Natural killer cell treated with Interleukin-12 subunit alpha and Interleukin-12 subunit beta and Interleukin-15 and Interleukin-18, amount 100 ng/mL, for 72 hours (primary cell): ENCODE measurements around the gene WHRN. TPM values are rescaled to one million over a fixed set of nuclear protein-coding genes. Genes with fewer than 3 reads are reported as not detected.

Experiments
- ATAC-seq, 2 donors: fragments of 150-1000 bp; cut with Tn5 transposase in 1 of 2; sonication (Bioruptor Pico), chemical (Tn5 transposase) in 1 of 2; 2 replicates each; pipeline ENCODE4 v1.10.0; 2021
- DNase-seq: peaks from one replicate; pipeline ENCODE4 v3.0.0; 2022; ENCODE audit warnings: low spot score
- H3K27ac Mint-ChIP-seq, 2 donors: 1 replicate in 1 of 2; 2 replicates in 1 of 2; pipeline ENCODE4 v1.8.0; 2022; ENCODE audit warnings: mixed read lengths in 2 of 2, mild to moderate bottlenecking in 1 of 2, moderate library complexity in 1 of 2
- H3K27me3 Mint-ChIP-seq, 2 donors: 1 replicate in 1 of 2; 2 replicates in 1 of 2; pipeline ENCODE4 v1.8.0; 2022; ENCODE audit warnings: mixed read lengths in 2 of 2
- H3K36me3 Mint-ChIP-seq: one replicate; pipeline ENCODE4 v1.8.0; 2022; ENCODE audit warnings: mixed read lengths
- H3K4me1 Mint-ChIP-seq, 2 donors: 1 replicate in 1 of 2; 2 replicates in 1 of 2; pipeline ENCODE4 v1.8.0; 2022; ENCODE audit warnings: low read depth in 2 of 2, mixed read lengths in 2 of 2, mild to moderate bottlenecking in 1 of 2
- H3K4me3 Mint-ChIP-seq: one replicate; pipeline ENCODE4 v1.8.0; 2022; ENCODE audit warnings: mixed read lengths
- H3K9me3 Mint-ChIP-seq: 2 replicates; pipeline ENCODE4 v1.8.0; 2022; ENCODE audit warnings: mixed read lengths
- total RNA-seq, 2 donors: library from RNA; stranded (reverse); gene quantifications; one replicate each; pipeline ENCODE4 v1.2.3, GENCODE V29; 2022

Gene WHRN
- total RNA-seq, 2 donors from 2014 or later, result 1.1 to 2.4 TPM

DNA sequence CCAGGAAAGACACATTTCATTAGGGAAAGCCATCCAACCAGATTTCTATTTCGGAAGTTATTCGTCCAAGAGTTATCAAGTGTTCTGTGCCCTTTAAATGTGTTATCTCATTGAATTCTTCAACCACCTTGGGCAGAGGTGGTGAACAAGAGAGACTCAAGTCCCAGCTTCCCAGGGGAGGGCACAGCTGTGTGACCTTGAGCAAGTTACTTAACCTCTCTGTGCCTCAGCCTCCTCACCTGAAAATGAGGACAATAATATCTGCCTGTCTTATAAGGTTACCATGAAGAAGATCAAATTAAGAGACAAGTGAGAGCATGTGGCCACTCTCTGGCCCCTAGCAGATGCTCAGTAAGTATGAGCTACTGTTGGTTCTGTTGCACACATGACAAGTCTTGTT is 37.4 kb downstream of the WHRN start:
- Mint-ChIP-seq H3K36me3 (no peaks in the 10 kb centered on the region), H3K27ac (no peak overlapping the region), H3K4me1 (no peaks in the 10 kb centered on the region), H3K4me3 (no peak overlapping the region), H3K9me3 (no peaks in the 10 kb centered on the region), H3K27me3 (no peaks in the 10 kb centered on the region)
- no peak for DNase-seq
- no peak for ATAC-seq

DNA sequence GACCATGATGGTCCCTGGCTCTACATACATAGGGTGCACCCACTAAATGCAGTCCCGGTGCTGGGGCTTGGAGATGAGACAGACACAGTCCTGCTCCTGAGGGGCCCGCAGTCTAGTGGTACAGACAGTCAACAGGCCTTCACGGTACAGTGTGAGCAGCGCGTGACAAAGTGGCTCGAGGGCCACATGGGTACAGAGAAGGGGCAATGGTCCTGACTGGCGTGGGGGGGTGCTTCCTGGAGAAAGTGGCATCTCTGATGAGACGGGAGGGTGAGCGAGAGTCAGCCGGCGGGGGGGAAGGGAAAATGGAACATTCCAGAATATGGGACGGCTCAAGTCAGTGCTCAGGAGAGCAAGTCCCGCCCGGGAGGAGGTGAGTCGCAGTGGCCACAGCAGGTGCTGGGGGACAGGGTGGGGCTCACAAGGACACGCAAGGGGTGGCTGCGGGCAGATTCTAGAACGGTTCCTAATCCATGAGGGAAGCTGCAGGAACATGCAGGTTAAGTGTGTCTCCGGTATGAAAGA is 38.0 kb downstream of the WHRN start:
- H3K4me3 Mint-ChIP-seq, result no peak overlapping the region
- no peak overlapping the region for H3K27ac Mint-ChIP-seq
- no peaks in the 10 kb centered on the region for H3K9me3 Mint-ChIP-seq
- DNase-seq, result no peak
- no peaks in the 10 kb centered on the region for H3K36me3 Mint-ChIP-seq
- no peak for ATAC-seq
- H3K4me1 Mint-ChIP-seq, result no peaks in the 10 kb centered on the region
- no peaks in the 10 kb centered on the region for H3K27me3 Mint-ChIP-seq

DNA sequence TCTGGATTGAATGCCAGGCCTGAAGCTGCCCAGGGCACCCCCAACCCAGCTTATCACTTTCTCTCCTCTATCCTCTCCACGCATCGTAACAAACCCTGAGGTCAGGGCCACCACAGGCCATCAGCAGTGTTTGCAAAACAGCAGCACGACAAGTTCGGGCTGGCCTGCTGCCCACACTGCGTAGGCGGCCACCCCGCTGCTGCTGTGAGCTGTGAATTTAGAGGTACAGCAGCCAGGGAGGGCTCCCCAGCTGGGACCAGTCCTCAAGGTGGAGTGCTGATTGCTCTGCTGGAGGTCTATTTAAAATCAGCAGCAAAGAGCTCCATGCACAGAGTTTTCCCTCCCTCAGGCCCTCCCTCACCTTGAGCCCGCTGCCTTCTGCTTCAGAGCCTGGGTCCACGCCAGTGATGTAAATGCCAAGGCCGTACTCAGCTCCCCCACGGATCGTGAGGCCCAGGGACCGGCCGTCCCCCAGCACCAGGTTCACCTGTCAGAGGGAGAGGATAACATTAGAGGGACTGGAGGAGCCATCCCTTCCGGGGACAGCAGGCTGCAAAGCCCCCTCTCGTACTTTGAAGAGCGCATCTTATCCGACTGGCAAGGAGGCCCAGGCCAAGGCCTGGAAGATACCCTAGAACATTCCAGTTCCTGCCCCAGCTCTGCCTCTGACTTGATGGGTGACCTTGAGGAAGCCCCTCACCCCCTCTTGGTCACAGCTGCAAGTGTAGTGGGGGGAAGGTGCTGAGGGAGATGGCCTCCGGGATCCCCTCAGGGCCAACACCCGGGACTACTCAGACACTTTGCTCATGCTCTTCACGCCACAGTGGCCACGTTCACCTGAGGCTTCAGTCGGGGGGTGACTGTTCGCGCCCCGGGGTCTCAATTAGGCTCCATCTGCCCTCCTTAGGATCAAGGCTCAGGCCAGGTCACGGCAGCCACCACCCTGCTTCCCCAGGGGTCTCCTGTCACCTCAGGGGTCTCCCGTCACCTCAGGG is 39.1 kb downstream of the WHRN start:
- no peak overlapping the region for H3K4me3 Mint-ChIP-seq
- ATAC-seq (no peak), DNase-seq (no peak)
- H3K9me3 Mint-ChIP-seq, result no peaks in the 10 kb centered on the region
- no peak overlapping the region for H3K27ac Mint-ChIP-seq
- H3K36me3 Mint-ChIP-seq, result no peaks in the 10 kb centered on the region
- H3K27me3 Mint-ChIP-seq, result no peaks in the 10 kb centered on the region
- no peaks in the 10 kb centered on the region for H3K4me1 Mint-ChIP-seq

DNA sequence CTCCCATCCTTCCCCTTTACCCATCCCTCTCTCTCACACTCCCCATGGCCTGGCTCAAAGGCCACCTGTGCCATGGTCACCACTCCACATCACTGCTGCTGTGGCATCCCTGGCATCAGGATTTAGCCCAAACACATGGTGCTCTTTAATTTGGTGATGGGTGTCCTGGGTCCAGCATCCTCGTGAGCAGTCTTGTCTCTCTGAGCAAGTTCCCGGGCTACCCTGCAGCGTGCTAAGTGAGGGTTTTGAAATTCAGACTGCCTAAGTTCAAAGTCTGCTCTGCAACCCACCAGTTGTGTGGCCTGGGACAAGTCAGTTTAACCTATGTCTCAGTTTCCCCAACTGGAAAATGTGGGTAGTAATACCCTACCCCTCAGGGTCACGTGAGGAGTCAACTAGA is 39.9 kb downstream of the WHRN start:
- ATAC-seq (no peak), DNase-seq (no peak)
- no peak overlapping the region for H3K4me3 Mint-ChIP-seq
- no peaks in the 10 kb centered on the region for H3K9me3 Mint-ChIP-seq
- no peaks in the 10 kb centered on the region for H3K27me3 Mint-ChIP-seq
- no peaks in the 10 kb centered on the region for H3K36me3 Mint-ChIP-seq
- H3K4me1 Mint-ChIP-seq, result no peaks in the 10 kb centered on the region
- no peak overlapping the region for H3K27ac Mint-ChIP-seq

DNA sequence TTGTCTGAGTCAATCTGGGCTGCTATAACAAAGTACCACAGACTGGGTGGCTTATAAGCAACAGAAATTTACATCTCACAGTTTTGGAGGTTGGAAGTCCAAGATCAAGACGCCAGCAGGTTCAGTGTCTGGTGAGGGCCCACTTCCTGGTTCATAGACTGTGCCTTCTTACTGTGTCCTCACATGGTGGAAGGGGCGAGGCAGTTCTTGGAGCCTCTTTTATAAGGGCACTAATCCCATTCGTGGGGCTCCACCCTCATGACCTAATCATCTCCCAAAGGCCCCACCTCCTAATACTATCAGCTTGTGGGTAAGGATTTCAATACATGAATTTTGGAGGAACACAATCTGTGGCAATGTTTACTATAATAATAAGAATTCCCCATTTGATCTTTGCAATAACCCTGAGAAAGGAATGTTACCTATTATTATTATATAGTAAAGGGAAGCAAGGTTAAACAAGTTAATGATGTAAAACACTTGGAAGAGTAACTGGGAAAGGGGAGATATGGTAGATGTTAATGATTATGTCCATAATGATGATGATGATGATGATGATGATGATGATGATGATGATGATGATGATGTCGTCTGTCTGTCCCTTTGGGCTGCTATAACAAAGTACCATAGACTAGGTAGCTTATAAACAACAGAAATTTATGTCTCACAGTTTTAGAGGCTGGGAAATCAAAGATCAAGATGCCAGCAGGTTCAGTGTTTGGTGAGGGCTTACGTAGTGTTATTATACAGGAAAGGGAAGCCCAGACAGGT is 40.8 kb downstream of the WHRN start:
- DNase-seq (no peak), ATAC-seq (no peak)
- no peaks in the 10 kb centered on the region for H3K27me3 Mint-ChIP-seq
- no peaks in the 10 kb centered on the region for H3K4me1 Mint-ChIP-seq
- H3K9me3 Mint-ChIP-seq, result no peaks in the 10 kb centered on the region
- H3K27ac Mint-ChIP-seq, result no peak overlapping the region
- H3K36me3 Mint-ChIP-seq, result no peaks in the 10 kb centered on the region
- H3K4me3 Mint-ChIP-seq, result no peak overlapping the region

DNA sequence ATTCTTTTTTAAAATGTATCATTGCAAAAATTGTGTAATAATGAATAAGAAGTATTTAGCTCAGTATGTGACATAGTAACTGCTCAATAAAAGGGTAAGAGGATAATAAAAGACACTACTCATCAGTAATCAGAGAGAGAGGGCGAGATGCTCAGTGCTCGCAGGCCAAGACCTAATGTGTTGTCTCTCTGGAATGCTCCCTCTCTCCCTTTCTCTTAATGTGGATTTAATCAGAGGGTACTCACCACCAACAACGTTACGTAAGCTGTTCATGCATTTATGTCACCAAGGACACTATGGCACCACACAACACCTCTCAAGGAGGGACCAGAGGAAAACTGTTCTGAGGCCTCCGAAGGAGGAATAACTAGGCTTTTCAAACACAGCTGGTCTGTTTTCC is 42.5 kb downstream of the WHRN start:
- Mint-ChIP-seq H3K27ac (no peak overlapping the region), H3K9me3 (no peaks in the 10 kb centered on the region), H3K4me3 (no peak overlapping the region), H3K36me3 (no peaks in the 10 kb centered on the region), H3K27me3 (no peaks in the 10 kb centered on the region), H3K4me1 (no peaks in the 10 kb centered on the region)
- ATAC-seq, result no peak
- DNase-seq, result no peak

DNA sequence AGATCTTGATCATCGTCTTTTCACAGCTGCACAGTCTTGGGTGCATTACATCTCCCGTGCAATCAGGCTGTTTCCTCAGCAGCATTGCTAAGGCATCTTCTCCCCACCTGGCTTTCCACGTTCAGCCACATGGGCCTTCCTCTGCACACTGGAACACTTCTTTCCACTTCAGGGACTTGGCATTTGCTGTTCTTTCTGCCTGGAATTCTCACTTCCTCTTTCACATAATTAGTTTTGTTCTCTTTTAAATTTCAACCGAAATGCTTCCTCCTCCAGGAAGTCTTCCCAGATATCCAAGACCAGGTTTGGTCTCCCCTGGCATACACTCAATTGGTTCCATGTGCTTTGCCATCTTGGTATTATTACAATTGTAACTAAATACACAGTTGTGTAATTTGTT is 43.8 kb downstream of the WHRN start:
- Mint-ChIP-seq H3K9me3 (no peaks in the 10 kb centered on the region), H3K4me3 (no peak overlapping the region), H3K27ac (no peak overlapping the region), H3K27me3 (no peaks in the 10 kb centered on the region), H3K4me1 (no peaks in the 10 kb centered on the region), H3K36me3 (no peaks in the 10 kb centered on the region)
- no peak for ATAC-seq
- no peak for DNase-seq

DNA sequence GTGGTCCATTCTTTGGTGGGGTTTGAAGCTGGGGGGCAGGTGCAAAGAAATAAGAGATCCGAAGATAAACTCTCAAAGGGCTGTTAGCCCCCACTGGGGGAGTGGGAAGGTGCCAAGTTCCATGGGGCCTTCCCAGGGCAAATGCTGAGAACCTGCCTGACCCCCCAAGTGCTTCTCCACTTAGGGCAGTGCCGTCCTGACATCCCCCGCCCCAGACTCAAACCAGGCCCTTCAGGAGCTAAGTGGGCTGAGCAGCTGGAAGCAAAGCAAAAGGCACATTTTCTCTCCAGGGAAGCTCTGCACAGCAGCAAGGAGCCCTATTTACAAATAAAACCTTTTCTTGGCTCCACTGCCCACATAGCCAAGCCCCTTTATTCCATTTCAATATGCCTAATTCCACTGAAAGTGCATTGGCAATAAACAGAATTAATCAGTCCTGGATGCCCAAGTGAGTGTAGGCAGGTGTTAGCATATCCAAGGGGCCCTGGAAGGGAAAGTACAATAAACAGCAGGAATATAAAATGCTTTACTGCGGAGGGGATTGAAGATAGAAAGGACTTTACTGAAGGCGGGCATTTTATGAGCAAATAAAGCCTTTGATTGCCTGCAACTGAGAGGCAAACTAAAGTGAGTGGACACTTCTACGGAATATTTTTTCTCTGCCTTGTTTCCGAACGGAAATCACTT is 44.6 kb downstream of the WHRN start:
- DNase-seq, result no peak
- Mint-ChIP-seq H3K4me1 (no peaks in the 10 kb centered on the region), H3K27ac (no peak overlapping the region), H3K36me3 (no peaks in the 10 kb centered on the region), H3K9me3 (no peaks in the 10 kb centered on the region), H3K4me3 (no peak overlapping the region), H3K27me3 (peaks cover 0 to 4% of the 10 kb centered on the region in 2 donors)
- ATAC-seq, result no peak

DNA sequence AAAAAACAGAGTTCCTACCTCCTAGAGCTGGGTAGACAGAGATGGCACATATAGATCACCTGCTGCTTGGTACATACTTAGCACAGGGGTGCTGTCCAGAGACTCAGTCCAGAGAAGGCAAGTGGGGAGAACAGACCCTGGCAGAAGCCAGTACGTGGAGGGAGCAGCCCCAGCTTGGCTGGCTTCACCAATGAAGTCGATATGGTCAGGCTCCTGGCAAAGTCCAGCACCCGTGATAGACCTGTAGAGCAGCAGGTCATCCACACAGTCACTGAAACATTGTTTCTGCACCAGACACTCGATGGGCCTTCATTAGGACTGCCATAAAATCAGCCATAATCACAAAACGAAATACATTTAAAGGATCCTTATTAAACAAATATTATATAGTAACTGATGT is 45.8 kb downstream of the WHRN start:
- Mint-ChIP-seq H3K9me3 (no peaks in the 10 kb centered on the region), H3K27me3 (peaks cover 0 to 4% of the 10 kb centered on the region in 2 donors), H3K36me3 (no peaks in the 10 kb centered on the region), H3K4me3 (no peak overlapping the region), H3K4me1 (no peaks in the 10 kb centered on the region), H3K27ac (no peak overlapping the region)
- DNase-seq, result no peak
- peak in 1 of 2 donors; percentile 24 for ATAC-seq

DNA sequence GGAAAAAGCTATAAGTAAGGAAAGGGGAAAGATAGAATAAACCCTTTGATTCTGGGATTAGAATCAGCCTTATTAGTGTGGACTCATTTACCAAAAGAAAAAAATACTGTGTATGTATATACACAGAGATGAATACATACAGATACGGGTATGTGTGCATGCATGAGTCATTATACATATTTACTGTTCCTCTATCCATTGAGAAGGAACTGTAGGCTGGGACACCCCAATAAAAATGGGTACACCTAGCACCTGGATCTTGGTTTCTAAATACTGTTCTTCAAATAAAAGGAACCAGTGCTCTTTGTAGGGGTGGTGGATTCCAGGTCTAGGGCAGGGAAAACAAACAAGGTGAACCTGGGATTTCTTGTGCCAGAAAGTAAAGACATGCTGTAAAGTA is 48.3 kb downstream of the WHRN start:
- Mint-ChIP-seq H3K36me3 (no peaks in the 10 kb centered on the region), H3K9me3 (no peaks in the 10 kb centered on the region), H3K27ac (no peak overlapping the region), H3K27me3 (peaks cover 0 to 4% of the 10 kb centered on the region in 2 donors), H3K4me3 (no peak overlapping the region), H3K4me1 (peaks cover 0 to 7% of the 10 kb centered on the region in 2 donors)
- no peak for ATAC-seq
- DNase-seq, result no peak

DNA sequence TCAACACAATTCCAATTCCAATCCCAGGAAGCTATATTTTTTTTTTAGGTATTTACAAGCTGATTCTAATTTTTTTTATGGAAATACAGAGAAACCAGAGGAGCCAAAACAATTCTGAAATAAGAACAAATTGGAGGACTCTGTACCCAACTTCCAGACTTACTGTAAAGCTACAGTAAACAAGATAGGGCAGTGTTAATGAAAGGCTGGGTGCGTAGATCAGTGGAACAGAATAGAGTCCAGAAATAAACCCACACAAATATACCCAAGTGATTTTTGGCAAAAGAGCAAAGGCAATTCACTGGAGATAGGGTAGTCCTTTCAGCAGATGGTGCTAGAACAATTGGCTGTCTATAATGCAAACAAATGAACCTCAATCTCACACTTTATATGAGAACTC is 50.6 kb downstream of the WHRN start:
- H3K9me3 Mint-ChIP-seq, result no peaks in the 10 kb centered on the region
- DNase-seq (no peak), ATAC-seq (no peak)
- no peak overlapping the region for H3K27ac Mint-ChIP-seq
- peaks cover 0 to 4% of the 10 kb centered on the region in 2 donors for H3K27me3 Mint-ChIP-seq
- H3K4me3 Mint-ChIP-seq, result no peak overlapping the region
- H3K4me1 Mint-ChIP-seq, result peaks cover 0 to 12% of the 10 kb centered on the region in 2 donors
- H3K36me3 Mint-ChIP-seq, result no peaks in the 10 kb centered on the region

DNA sequence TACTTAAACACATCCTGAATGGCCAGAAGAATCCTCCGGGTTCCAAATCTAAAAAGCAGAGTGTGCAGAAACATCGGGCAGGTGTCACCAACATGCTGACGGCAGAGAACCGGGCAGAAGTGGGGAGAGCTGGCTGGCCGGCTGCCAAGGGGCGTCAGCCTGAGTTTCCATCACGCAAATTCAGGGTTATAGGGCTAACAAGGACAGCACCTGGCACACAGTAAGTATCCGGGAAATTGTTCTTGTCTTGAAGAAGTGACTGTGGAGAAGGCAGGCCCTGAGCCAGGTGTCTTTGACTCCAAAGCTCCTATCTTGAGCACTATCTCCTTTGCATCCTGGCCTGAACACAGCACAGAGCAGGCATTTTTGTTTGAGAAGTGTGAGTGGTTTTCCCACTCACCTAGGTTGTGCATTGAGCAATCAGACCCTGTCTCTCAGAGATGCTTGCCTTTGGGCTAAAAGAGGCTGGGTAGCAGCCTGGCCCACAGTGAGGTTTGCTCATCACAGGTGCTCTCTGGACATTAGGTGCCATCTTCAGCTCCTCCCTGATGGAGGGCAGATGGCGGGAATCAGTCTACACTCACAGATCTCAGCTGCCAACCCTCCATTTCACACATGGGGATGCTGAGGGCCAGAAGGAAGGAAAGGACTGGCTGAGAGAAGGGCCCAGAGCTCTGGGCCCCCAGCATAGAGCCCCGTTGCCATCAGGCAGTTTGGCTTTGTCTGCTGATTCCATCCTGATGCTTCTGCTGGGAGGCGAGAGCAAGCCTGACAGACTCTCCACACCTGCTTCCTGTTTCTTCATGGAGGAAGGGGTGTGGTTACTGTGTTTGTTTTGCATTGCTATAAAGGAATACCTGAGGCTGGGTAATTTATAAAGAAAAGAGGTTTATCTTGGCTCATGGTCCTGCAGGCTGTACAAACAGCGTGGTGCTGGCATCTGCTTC is 52.8 kb downstream of the WHRN start:
- no peaks in the 10 kb centered on the region for H3K9me3 Mint-ChIP-seq
- ATAC-seq (no peak), DNase-seq (no peak)
- no peak overlapping the region for H3K4me3 Mint-ChIP-seq
- H3K27me3 Mint-ChIP-seq, result peaks cover 0 to 4% of the 10 kb centered on the region in 2 donors
- peaks cover 0 to 12% of the 10 kb centered on the region in 2 donors for H3K4me1 Mint-ChIP-seq
- no peaks in the 10 kb centered on the region for H3K36me3 Mint-ChIP-seq
- no peak overlapping the region for H3K27ac Mint-ChIP-seq

DNA sequence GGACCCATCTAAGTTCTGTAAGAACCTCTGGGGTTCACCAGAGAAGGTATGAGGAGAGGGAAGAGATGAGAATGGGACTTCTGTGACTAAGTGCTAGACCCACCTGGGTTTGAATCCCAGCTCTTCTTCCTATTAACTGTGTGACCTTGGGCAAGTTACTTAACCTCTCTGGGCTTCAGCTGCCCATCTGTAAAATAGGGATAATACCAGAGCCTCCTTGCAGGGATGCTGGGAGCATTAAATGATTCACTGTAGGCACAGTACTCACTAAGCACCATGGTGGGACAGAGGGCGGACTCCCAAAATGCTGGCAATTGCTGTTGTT is 53.6 kb downstream of the WHRN start:
- DNase-seq (no peak), ATAC-seq (no peak)
- H3K4me1 Mint-ChIP-seq, result peaks cover 0 to 12% of the 10 kb centered on the region in 2 donors
- no peak overlapping the region for H3K27ac Mint-ChIP-seq
- H3K4me3 Mint-ChIP-seq, result no peak overlapping the region
- H3K9me3 Mint-ChIP-seq, result no peaks in the 10 kb centered on the region
- no peaks in the 10 kb centered on the region for H3K36me3 Mint-ChIP-seq
- peaks cover 0 to 4% of the 10 kb centered on the region in 2 donors for H3K27me3 Mint-ChIP-seq
